Common myeloid progenitor, CD34-positive (primary cell): ENCODE data around the gene SNIP1.
"Not testable (repeated sequence)": the region's sequence is repeated elsewhere in the genome, so short reads cannot be mapped to it uniquely, and the experiment has no call there.

Source experiments
- CTCF ChIA-PET: fragments of 350-600 bp; sonication (Branson Sonifier 250); formaldehyde crosslinking; loops from one replicate; lab custom pipeline; 2021; ENCODE audit warnings: antibody characterized with exemption; lab: Charles Lee
- POLR2A ChIA-PET: fragments of 350-600 bp; sonication (Branson Sonifier 250); formaldehyde crosslinking; loops from one replicate; lab custom pipeline; 2021; ENCODE audit warnings: antibody characterized with exemption; lab: Charles Lee
- DNase-seq, 3 donors: peaks; one replicate each; pipeline versions ENCODE4 v3.0.0 to v3.0.0-alpha.2; 2013
- H3K27ac ChIP-seq, 2 experiments: 1 replicate in 1 of 2; 2 replicates in 1 of 2; pipeline ENCODE4 v1.7.0; 2013; ENCODE audit warnings: inconsistent platforms in 2 of 2, low read length in 2 of 2, mild to moderate bottlenecking in 2 of 2, low read depth in 1 of 2, moderate library complexity in 1 of 2; ENCODE audit not compliant: severe bottlenecking in 2 of 2, insufficient read depth in 1 of 2, poor library complexity in 1 of 2
- H3K27me3 ChIP-seq, 5 experiments: replicated peaks in 2 of 5; 1 replicate in 3 of 5; 2 replicates in 2 of 5; pipeline versions ENCODE4 v1.6.1 to v1.7.0; 2013; ENCODE audit warnings: low read length in 4 of 5, mild to moderate bottlenecking in 2 of 5, moderate library complexity in 2 of 5, inconsistent platforms in 1 of 5; ENCODE audit not compliant: insufficient read depth in 5 of 5, control insufficient read depth in 4 of 5
- H3K36me3 ChIP-seq, 4 experiments: 1 replicate in 2 of 4; 2 replicates in 2 of 4; pipeline versions ENCODE4 v1.6.1 to v1.7.0; 2013; ENCODE audit warnings: low read length in 3 of 4, control low read depth in 1 of 4, mild to moderate bottlenecking in 1 of 4; ENCODE audit not compliant: control insufficient read depth in 4 of 4, insufficient read depth in 4 of 4
- H3K4me1 ChIP-seq, 4 experiments: 1 replicate in 3 of 4; 2 replicates in 1 of 4; pipeline versions ENCODE4 v1.6.1 to v1.7.1; 2013; ENCODE audit warnings: low read length in 3 of 4, mild to moderate bottlenecking in 3 of 4, control low read depth in 1 of 4, inconsistent platforms in 1 of 4, moderate library complexity in 1 of 4; ENCODE audit not compliant: control insufficient read depth in 4 of 4, insufficient read depth in 4 of 4; ENCODE audit errors: control extremely low read depth in 1 of 4
- H3K4me3 ChIP-seq, 7 experiments: 1 replicate in 4 of 7; 2 replicates in 3 of 7; pipeline versions ENCODE4 v1.5.1 to v1.7.0; 2013; ENCODE audit warnings: mild to moderate bottlenecking in 7 of 7, low read length in 6 of 7, moderate library complexity in 6 of 7, inconsistent platforms in 2 of 7, low read depth in 2 of 7, control low read depth in 1 of 7; ENCODE audit not compliant: insufficient read depth in 4 of 7, control insufficient read depth in 1 of 7; ENCODE audit errors: extremely low read depth in 1 of 7
- H3K9me3 ChIP-seq, 5 experiments: 1 replicate in 4 of 5; 2 replicates in 1 of 5; pipeline versions ENCODE4 v1.6.1 to v1.7.1; 2013; ENCODE audit warnings: low read length in 4 of 5, mild to moderate bottlenecking in 2 of 5, inconsistent platforms in 1 of 5, low read depth in 1 of 5, moderate library complexity in 1 of 5; ENCODE audit not compliant: control insufficient read depth in 4 of 5, insufficient read depth in 2 of 5; ENCODE audit errors: control extremely low read depth in 1 of 5
- WGBS: methylation state at CpG from one replicate; pipeline ENCODE4 v1.1.5; 2013; ENCODE audit not compliant: insufficient coverage; 5-methylcytosine and 5-hydroxymethylcytosine counted together

The SNIP1 gene

GRCh38 chr1:37559957-37560379, 5.9 kb upstream of the SNIP1 start:
- CTCF ChIA-PET, POLR2A ChIA-PET, H3K9me3 ChIP-seq, H3K4me3 ChIP-seq, H3K36me3 ChIP-seq, H3K27ac ChIP-seq, H3K27me3 ChIP-seq, H3K4me1 ChIP-seq: not testable (repeated sequence)
- peak in 2 of 3 donors; percentile 38 to 60 for DNase-seq
- 89% methylated on average over 9 of the region's 12 CpGs for whole genome bisulfite sequencing

GRCh38 chr1:37559080-37559479, 5.0 kb upstream of the SNIP1 start:
- DNase-seq = no peak
- CTCF ChIA-PET = no interaction called here
- POLR2A ChIA-PET = no interaction called here
- Histone ChIP-seq H3K36me3 (peaks cover 0 to 5% (median 2%) of the 10 kb centered on the region in 4 experiments), H3K9me3 (no peaks in the 10 kb centered on the region), H3K4me3 (no peak overlapping the region), H3K27ac (no peak overlapping the region), H3K4me1 (peaks cover 0 to 10% (median 3%) of the 10 kb centered on the region in 4 experiments), H3K27me3 (peaks cover 0 to 6% (median 0%) of the 10 kb centered on the region in 5 experiments)
- 97% methylated on average over 5 of the region's 7 CpGs for WGBS

DNA sequence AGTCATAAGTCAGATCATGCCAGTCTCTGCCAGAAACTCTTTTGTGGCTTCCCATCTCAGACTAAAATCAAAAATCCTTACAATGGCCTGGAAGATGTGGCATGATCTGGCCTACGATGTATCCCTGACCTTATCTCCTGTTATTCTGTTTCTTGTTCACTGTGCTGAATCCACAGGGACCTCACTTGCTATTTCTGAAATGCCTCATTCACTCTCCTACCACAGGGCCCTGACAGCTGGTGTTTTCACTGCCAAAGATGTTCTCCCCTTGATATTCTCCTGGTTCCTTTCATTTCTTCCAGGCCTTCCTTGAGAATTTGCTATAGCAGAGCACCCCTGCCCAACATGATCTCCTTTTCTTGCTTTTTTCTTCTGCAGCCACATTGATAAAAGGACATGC, 4.3 kb upstream of the SNIP1 start:
- no peak for DNase-seq
- peaks cover 0 to 15% (median 5%) of the 10 kb centered on the region in 4 experiments for H3K4me1 ChIP-seq
- no peak overlapping the region for H3K27ac ChIP-seq
- peaks cover 0 to 6% (median 0%) of the 10 kb centered on the region in 5 experiments for H3K27me3 ChIP-seq
- H3K4me3 ChIP-seq = no peak overlapping the region
- ChIA-PET CTCF (no interaction called here), POLR2A (no interaction called here)
- H3K9me3 ChIP-seq = no peaks in the 10 kb centered on the region
- H3K36me3 ChIP-seq = peaks cover 0 to 5% (median under 1%) of the 10 kb centered on the region in 4 experiments
- 100% methylated on average over 1 of the region's 1 CpG for WGBS

GRCh38 chr1:37557402-37557801, 3.3 kb upstream of the SNIP1 start:
- no peak overlapping the region for H3K27ac ChIP-seq
- H3K4me1 ChIP-seq = peaks cover 3 to 24% (median 14%) of the 10 kb centered on the region in 4 experiments
- H3K4me3 ChIP-seq = no peak overlapping the region
- 100% methylated on average over 2 of the region's 3 CpGs for WGBS
- H3K9me3 ChIP-seq = no peaks in the 10 kb centered on the region
- POLR2A ChIA-PET = interaction anchor here (0.5 kb wide), 1 partner anchor 559 kb away, joined by 3 read pairs; no protein-coding TSS in a partner anchor
- H3K27me3 ChIP-seq = peaks cover 0 to 6% (median 0%) of the 10 kb centered on the region in 5 experiments
- CTCF ChIA-PET = no interaction called here
- no peak for DNase-seq
- H3K36me3 ChIP-seq = peaks cover 0 to 5% (median under 1%) of the 10 kb centered on the region in 4 experiments

- WGBS = 40% methylated on average over 24 of the region's 31 CpGs
- CTCF ChIA-PET = interaction anchor here (0.6 to 0.7 kb wide), 2 partner anchors 42 to 1583 kb away, joined by 3 read pairs; partner anchors contain the start of gene MEAF6
- H3K4me3 ChIP-seq = peak within 1 kb of the TSS in 1 of 7 experiments; percentile 18
Observed at GRCh38 chr1:37556712-37557196, 2.7 kb upstream of the SNIP1 start, which contains the start of gene DNALI1. DNALI1 (plus strand) TSS chr1:37556940; CDS start chr1:37556995, 55 bp downstream.

GRCh38 chr1:37553598-37553926, 531 bp downstream of the SNIP1 start:
- Histone ChIP-seq H3K27me3 (peaks cover 0 to 6% (median 0%) of the 10 kb centered on the region in 5 experiments), H3K4me3 (peak overlapping the region; percentile 89 to 99 (median 98)), H3K36me3 (peaks cover 0 to 21% (median 8%) of the 10 kb centered on the region in 4 experiments), H3K4me1 (peaks cover 3 to 24% (median 15%) of the 10 kb centered on the region in 4 experiments), H3K9me3 (no peaks in the 10 kb centered on the region), H3K27ac (peak overlapping the region; percentile 78 to 92)
- WGBS = 5% methylated on average over 9 of the region's 11 CpGs
- ChIA-PET POLR2A (interaction anchor here (1.4 kb wide), 1 partner anchor 66 kb away, joined by 3 read pairs; no protein-coding TSS in a partner anchor), CTCF (no interaction called here)
- peak in 1 of 3 donors; percentile 9 for DNase-seq

More at GRCh38 chr1:37556712-37557196, 2.7 kb upstream of the SNIP1 start, which contains the start of gene DNALI1:
- peaks cover 0 to 6% (median 0%) of the 10 kb centered on the region in 5 experiments for H3K27me3 ChIP-seq
- POLR2A ChIA-PET = interaction anchor here (0.5 kb wide), 1 partner anchor 560 kb away, joined by 3 read pairs; no protein-coding TSS in a partner anchor
- H3K36me3 ChIP-seq = peaks cover 0 to 9% (median 3%) of the 10 kb centered on the region in 4 experiments
- no peaks in the 10 kb centered on the region for H3K9me3 ChIP-seq
- DNase-seq = peak; percentile 42 to 63 (median 62)
- no peak within 1 kb of the TSS for H3K27ac ChIP-seq
- H3K4me1 ChIP-seq = peaks cover 3 to 24% (median 15%) of the 10 kb centered on the region in 4 experiments

DNA sequence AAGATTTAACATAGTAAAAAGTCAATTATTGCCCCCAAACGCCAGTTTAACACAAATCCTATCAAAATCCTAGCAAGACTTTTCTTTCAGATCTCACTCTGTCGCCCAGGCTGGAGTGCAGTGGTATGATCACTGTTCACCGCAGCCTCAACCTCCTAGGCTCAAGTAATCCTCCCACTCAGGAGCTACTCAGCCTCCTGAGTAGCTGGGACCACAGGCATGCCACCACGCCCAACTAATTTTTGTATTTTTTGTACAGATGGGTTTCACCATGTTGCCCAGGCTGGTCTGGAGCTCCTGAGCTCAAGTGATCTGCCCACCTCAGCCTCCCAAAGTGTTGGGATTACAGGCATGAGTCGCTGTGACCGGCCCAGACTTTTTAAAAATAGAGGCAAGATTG, 4.8 kb downstream of the SNIP1 start:
- no peak for DNase-seq
- Histone ChIP-seq H3K4me3 (no peak overlapping the region), H3K27me3 (no peaks in the 10 kb centered on the region), H3K9me3 (no peaks in the 10 kb centered on the region), H3K4me1 (peaks cover 3 to 16% (median 13%) of the 10 kb centered on the region in 4 experiments), H3K36me3 (peaks cover 2 to 52% (median 25%) of the 10 kb centered on the region in 4 experiments), H3K27ac (peak overlapping the region in 1 of 2 experiments; percentile 14)
- ChIA-PET POLR2A (no interaction called here), CTCF (interaction anchor here (1.3 to 1.6 kb wide), 2 partner anchors 35 to 133 kb away, joined by 5 read pairs; partner anchors contain the start of gene MEAF6)
- 100% methylated on average over 3 of the region's 6 CpGs for WGBS
